22Rv1 (cell line): ENCODE results near the gene GGA2.
A peak's percentile ranks its signal among the peaks of the same experiment; 100 is the strongest.

Experiments
- H3K27ac ChIP-seq: fragments of 450-650 bp; 2 replicates; pipeline ENCODE4 v1.5.1; 2017
- CTCF ChIP-seq: fragments of 450-650 bp; IDR thresholded peaks from 2 replicates; pipeline ENCODE4 v1.5.1; 2017; ENCODE audit warnings: mild to moderate bottlenecking
- ZFX ChIP-seq: fragments of 450-650 bp; IDR thresholded peaks from 2 replicates; pipeline ENCODE4 v1.6.1; 2017; ENCODE audit warnings: antibody characterized with exemption, borderline replicate concordance

Gene GGA2

GRCh38 chr16:23509441-23509754 is 896 bp downstream of the GGA2 start:
- H3K27ac ChIP-seq = peak overlapping the region; percentile 57
- TF ChIP-seq CTCF (no peak), ZFX (no peak)

DNA sequence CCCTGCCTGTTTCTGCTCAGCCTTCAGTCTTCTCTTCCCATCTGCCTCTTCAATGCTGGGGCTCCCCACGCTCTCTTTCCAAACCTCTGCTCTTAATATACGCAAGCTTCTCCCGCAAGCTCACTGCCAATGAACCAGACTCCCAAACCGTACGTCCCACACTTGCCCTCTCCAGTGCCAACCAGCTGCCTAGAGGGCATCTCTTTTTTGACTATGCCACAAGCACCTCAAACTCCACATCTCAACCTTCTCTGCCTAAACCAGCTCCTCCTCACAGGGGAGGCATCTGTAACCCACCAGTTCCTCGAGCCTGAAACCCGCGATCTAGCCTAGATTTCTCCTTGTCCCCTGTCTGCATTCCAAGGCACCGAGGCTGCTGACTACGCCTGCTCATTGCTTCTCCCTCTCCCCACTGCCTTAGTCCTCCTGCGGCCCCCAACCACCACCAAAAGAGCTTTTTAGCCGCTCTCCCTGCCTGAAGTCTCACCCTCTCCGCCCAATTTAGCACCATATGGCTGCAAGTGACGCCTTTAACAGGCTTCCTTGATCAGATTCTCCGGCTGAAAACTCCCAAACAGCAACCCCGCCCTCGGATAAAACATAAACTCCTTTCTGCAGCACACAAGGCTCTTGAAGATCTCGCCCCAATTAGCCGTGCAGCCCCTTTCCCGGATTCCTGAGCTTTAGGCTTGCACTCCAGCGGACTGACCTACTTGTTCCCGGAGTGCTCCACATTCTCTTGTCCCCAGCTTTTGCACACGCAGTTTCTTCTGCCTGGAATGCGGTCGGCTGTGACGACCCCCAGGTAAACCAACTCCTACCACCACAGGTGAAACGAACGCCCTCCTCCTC is 1.5 kb downstream of the GGA2 start:
- peak overlapping the region; percentile 57; the same call in 1 of the 2 replicates for H3K27ac ChIP-seq
- TF ChIP-seq CTCF (no peak), ZFX (no peak)

DNA sequence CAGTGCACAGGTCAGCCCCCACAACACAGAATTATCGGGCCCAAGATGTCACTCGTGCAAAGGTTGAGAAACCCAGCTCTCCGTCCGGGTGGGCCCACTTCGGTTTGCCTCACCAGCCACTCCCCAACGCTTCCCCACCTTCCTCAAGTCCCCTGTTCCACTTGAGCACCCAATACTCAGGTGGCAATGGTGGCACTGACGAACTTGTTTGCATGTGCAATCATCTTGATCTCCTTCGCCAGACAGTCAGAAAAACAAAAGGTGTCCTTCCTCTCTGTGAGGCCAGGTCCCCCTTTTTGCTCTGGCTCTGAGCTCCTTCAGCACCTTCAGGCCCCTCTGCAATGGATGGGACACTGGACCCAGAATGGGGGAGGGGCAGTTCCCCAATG is 3.7 kb downstream of the GGA2 start:
- no peak overlapping the region for H3K27ac ChIP-seq

DNA sequence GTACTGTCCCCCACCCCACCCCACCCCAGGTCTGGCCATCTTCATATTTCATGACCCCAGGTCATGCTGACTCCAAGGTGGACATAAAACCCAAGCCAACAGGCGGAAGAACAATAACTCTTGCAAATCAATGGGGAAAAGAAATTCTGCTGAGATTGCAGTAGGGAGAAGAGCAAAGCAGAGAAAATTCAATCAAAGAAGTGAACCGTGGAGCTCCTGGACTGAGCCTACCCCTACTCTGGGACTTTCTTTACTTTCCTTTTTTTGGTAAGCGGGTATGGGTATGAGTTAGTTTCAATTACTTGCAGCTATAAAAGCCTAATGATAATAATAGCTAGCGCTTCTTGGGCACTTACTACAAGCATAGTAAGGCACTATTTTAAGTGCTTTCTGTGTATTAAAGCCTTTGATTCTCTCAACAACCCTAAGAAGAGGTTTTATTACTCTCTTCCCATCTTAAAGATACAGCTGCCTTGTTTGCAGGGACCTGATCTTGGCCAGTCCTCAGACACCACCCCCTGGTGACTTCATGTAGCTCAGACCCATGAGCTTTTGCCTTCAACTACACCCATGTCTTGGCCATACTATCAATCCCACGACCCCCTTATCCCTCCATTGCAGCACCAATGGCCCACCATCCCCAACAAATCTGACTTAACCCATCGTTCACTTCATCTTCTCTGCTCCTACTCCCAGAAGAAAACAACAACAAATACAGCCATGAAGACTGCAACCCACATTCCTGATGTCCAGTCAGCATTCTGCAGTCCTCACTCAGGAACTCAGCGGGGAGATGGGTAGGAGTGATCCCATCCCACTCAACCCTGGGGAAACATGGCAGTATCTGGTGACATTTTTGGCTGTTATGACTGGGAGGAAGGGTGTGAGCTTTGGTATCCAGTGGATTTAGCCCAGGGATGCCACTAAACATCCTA is 4.4 kb downstream of the GGA2 start:
- TF ChIP-seq CTCF (no peak), ZFX (no peak)
- no peak overlapping the region for H3K27ac ChIP-seq

More for the DNA sequence above, 3.7 kb downstream of the GGA2 start:
- TF ChIP-seq ZFX (no peak), CTCF (no peak)

DNA sequence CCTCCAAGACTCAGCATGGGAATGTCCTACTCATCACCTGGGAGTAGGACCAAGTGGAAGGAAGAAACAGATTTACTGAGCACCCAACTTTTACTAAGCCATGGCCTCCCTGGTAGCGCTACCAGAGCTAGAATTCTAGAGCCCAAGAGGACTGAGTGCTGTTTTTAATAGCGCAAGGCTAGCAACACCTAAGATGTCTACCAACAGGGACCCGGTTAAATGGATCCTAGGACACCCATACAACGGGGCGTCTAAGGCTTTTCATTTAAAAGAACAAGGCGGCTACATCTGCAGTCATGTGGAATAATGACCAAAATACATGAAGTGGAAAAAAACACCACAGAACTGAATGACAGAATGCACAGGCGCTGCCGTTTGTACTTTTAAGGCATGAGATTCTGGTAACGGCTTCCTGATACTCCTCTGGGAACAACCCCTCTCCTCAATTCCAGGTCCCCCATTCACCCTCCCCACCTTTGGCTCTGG is 5.1 kb downstream of the GGA2 start:
- H3K27ac ChIP-seq = no peak overlapping the region
- TF ChIP-seq ZFX (no peak), CTCF (no peak)

DNA sequence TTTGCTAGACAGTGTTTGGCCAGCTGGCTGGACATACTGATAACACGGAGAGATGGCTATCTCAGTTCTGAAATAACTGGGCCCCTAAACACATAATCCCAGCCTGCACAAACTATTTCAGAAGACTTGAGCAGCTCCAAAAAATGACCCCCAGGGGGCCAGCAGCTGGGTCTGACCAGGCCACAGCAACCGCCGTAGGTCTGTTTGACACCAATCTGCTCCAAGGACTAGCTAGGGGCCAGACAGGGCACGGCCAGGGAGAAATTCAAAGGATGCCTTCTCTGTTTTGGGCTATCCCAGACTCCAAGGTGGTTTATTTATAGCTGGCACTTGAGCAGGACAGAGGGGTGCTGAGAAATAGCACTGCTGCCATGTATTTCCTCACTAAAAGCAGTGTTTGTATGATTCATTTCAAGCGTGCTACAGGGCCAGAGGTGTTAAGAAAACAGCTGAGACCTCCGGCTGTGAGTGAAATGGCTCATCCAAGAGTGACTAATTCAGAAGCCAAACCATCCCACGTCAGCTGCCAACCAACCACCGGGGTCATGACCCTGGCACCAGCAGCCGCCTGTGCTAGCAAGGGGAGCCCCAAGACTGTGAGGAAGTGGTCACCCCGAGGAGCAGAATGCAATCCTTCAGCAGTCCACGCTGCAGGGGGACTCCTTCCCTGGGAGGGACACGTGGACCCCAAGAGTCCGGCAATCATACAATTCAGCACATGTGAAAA is 5.7 kb downstream of the GGA2 start:
- no peak overlapping the region for H3K27ac ChIP-seq
- TF ChIP-seq CTCF (no peak), ZFX (no peak)
